ENCODE data around the gene AGXT2.

GRCh38 chr5:35029333-35029732 lies 18.4 kb downstream of the AGXT2 start:
- TF ChIP-seq EP300 (IDR thresholded peaks at IDR 0.05) (no peak), CTCF (IDR thresholded peaks at IDR 0.05) (no peak), POLR2A (IDR thresholded peaks at IDR 0.05) (no peak), POLR2AphosphoS5 (IDR thresholded peaks at IDR 0.05) (no peak)
